22Rv1 (cell line): ENCODE results near the gene CTNNA3.
A peak's percentile ranks its signal among the peaks of the same experiment; 100 is the strongest.

ENCODE experiments used
- H3K27ac ChIP-seq: fragments of 450-650 bp; 2 replicates; pipeline ENCODE4 v1.5.1; 2017
- ZFX ChIP-seq: fragments of 450-650 bp; IDR thresholded peaks from 2 replicates; pipeline ENCODE4 v1.6.1; 2017; ENCODE audit warnings: antibody characterized with exemption, borderline replicate concordance
- TF ChIP-seq, protein P1 (sequence below): fragments of 450-650 bp; IDR thresholded peaks from 2 replicates; pipeline ENCODE4 v1.5.1; 2017; ENCODE audit warnings: mild to moderate bottlenecking

Gene CTNNA3

GRCh38 chr10:66622050-66622449 lies 1073.9 kb downstream of the CTNNA3 start:
- no peak for TF ChIP-seq ZFX
- TF ChIP-seq, protein P1, sequence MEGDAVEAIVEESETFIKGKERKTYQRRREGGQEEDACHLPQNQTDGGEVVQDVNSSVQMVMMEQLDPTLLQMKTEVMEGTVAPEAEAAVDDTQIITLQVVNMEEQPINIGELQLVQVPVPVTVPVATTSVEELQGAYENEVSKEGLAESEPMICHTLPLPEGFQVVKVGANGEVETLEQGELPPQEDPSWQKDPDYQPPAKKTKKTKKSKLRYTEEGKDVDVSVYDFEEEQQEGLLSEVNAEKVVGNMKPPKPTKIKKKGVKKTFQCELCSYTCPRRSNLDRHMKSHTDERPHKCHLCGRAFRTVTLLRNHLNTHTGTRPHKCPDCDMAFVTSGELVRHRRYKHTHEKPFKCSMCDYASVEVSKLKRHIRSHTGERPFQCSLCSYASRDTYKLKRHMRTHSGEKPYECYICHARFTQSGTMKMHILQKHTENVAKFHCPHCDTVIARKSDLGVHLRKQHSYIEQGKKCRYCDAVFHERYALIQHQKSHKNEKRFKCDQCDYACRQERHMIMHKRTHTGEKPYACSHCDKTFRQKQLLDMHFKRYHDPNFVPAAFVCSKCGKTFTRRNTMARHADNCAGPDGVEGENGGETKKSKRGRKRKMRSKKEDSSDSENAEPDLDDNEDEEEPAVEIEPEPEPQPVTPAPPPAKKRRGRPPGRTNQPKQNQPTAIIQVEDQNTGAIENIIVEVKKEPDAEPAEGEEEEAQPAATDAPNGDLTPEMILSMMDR: no peak
- H3K27ac ChIP-seq: no peak overlapping the region

GRCh38 chr10:66604195-66604594 lies 1091.8 kb downstream of the CTNNA3 start:
- TF ChIP-seq, protein P1: no peak
- TF ChIP-seq ZFX: no peak
- H3K27ac ChIP-seq: no peak overlapping the region

DNA sequence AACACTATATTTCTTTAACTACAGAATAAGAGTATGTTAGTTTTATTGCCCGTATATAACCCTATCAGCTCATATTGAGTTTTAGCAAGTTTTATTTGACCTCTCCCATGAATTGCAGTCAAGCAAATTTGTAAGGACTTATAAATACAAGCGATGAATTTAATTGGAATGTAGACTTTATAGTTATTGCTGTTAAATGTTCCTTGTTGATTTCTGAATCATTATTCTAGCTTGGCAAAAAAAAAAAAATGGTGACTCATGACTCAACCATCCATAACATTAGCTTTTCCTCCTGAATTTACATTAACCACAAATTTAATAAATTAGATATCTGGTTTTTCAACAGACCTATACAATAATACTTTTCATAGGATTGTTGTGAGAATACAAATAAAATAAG lies 1104.1 kb downstream of the CTNNA3 start:
- no peak for TF ChIP-seq ZFX
- TF ChIP-seq, protein P1: no peak
- no peak overlapping the region for H3K27ac ChIP-seq

- H3K27ac ChIP-seq: no peak overlapping the region
- TF ChIP-seq, protein P1: no peak
- no peak for TF ChIP-seq ZFX
These were observed 1108.3 kb downstream of the CTNNA3 start for GRCh38 chr10:66587680-66588050.

- TF ChIP-seq, protein P1: no peak
- no peak for TF ChIP-seq ZFX
- H3K27ac ChIP-seq: no peak overlapping the region
These were observed 1108.9 kb downstream of the CTNNA3 start for GRCh38 chr10:66586897-66587679.

GRCh38 chr10:66586073-66586472 lies 1109.9 kb downstream of the CTNNA3 start:
- H3K27ac ChIP-seq: no peak overlapping the region
- no peak for TF ChIP-seq ZFX
- TF ChIP-seq, protein P1: peak; percentile 41

DNA sequence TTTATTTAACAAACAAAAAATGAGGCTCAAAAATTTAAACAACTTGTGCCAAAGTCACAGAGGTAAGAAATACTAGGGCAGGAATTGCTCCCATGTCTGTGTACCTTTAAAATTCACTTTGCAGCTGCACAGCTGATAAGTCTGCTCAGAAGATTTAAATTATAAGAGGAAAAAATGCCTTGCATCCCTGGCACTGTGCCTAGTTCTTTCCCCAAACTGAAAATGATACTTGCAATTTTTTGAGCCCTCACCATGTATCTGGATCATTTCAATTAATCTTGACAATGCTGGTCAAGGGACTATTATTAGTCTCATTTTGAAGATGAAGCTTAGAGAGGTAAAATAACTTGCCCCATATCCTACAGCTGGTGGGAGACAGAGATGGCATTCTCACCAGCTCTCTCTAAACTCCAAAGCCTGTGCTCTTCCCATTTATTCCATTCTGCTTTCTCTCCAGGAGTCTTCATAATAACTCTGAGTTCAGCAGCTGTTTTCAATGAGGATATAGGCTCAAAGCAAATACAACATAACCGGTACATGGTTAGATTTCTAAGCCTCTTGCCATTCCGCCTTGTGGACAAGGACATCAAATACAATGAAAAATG lies 1120.6 kb downstream of the CTNNA3 start:
- TF ChIP-seq ZFX: no peak
- TF ChIP-seq, protein P1: no peak

More for the DNA sequence above, 1120.6 kb downstream of the CTNNA3 start:
- no peak overlapping the region for H3K27ac ChIP-seq
